ENCODE results near the gene SHISA6.

Gene SHISA6

DNA sequence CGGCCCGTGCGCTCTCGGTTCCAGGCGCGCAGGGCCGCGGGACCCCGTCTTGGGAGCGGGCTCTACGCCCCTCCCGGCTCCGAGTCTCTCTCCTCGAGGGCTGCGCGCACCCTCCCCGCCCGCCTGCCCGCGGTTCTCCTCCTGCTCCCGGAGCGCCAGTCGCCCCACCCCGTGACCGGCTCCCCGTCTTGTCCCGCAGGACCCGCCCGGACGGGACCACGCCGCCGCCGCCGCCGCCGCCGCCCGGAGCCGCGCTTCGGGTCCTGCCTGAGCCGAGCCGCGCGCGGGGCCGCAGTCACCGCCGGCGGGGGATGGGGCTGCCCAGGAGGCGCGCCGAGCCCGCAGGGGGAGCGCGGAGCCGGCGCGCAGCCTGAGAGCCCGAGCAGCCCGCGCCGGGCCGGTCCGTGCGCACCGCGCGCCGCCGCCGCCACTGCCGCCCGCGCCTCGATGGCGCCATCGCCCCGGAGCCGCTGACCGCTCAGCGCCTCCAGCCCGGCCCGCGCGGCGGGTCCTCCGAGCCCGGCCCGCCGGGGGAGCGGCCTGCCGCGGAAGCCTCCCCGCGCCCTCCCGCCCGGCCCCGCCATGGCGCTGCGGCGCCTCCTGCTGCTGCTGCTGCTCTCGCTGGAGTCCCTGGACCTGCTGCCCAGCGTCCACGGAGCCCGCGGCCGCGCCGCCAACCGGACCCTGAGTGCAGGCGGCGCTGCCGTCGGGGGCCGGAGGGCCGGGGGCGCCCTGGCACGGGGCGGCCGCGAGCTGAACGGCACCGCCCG, at the start of gene SHISA6:
Gene SHISA6 (plus strand): TSS at position 373 of the 770 bp plus-strand sequence.
- no peak for DNase-seq

GRCh38 chr17:11195801-11196200, 45.2 kb upstream of the SHISA6 start:
- no peak for DNase-seq

GRCh38 chr17:11204991-11205390, 36.0 kb upstream of the SHISA6 start:
- DNase-seq, result no peak

DNA sequence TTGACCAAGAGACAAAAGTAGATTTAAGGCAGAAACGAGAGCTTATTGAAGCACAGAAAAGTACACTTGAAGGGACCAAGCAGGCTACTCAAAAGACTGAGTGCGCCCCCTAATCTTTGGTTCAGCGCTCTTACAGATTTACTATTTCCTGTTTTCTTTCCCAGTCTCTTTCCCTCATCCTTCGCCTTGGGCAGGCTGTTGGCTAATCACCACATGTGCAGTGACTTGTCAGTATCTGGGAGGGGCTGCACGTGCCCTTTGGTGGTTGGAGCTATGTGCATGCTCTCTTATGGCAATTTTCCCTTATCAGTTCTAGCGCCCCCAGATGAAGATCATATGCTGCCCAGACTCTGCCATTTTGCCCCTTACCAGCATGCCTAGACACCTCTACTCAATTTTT, 35.4 kb upstream of the SHISA6 start:
- no peak for DNase-seq

DNA sequence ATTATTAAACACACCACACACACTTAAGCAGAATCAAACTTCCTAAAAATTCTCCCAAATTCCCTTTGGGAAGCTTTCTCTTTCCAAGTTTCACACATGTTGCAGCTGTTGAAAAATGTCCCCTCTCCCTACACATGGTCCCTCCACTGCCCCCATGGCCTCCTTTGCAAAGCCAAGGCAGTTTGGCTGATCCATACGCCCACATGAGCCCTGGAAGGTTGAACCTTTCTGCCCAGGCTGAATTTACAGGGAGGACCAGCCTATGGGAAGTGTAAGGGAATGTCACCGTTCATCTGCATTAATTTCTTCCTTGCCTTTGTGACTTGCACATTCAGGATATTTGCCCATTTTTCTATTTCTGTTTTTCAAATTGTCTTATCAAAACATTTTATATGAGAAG, 31.1 kb upstream of the SHISA6 start:
- DNase-seq, result no peak

GRCh38 chr17:11212792-11213191, 28.2 kb upstream of the SHISA6 start:
- DNase-seq, result no peak

DNA sequence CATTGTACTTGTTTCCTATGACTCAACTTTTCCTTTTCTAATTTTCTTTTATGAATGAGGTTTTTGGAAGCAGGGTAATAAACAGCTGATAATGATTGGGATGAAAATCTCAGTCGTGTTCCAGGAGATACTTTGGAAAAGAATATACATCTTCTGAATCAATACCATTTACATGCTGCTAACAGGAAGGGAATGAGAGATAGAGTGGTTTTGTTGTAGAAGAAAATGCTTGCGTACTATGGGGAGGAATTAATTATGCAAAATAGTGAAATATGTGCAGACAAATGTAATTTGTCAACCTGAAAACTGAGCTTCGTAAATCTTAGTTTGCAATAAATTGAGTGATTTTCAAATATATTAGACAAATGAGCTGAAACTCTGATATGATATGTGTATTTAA, 24.0 kb upstream of the SHISA6 start:
- DNase-seq, result no peak

GRCh38 chr17:11221196-11221595, 19.8 kb upstream of the SHISA6 start:
- no peak for DNase-seq

DNA sequence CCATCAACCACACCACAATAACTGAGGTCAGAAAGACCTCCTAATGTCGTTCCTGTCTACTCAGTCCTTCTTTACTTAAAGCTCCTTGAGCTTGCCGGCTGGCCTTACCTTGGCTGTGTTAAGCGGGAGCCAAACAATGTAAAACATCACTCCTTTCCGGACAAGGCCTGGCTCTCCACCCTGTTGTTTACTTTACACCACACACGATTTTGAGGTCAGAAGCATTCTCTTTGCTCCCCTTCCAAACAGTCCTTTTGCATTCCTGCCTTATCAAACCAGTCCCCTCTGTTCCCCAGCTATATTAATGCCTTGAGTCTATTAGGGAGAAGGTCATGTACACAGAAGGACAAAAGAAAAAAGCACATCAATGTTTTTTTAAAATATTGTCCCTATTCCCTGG, 19.3 kb upstream of the SHISA6 start:
- no peak for DNase-seq

DNA sequence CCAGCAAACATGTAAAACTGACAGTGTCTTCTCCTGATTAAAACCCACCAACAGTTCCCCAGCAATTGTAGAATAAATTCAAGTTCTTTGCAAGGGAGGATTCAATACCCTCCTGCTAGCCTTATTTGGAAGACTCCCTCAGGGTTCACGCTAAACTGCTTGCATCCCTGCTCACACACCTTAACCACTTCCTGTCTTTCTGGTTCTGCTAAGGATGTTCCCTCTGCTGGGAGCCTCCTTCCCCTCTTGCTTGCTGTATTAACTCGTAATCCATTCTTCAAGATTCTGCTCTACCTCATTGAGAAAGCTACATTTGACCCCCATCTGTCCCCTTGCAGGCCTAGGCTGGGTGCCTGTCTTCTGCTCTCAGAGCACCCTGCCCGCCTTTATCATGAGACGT, 2.3 kb upstream of the SHISA6 start:
- DNase-seq, result no peak

GRCh38 chr17:11239379-11239970, 1.5 kb upstream of the SHISA6 start:
- no peak for DNase-seq

GRCh38 chr17:11240041-11240840, 772 bp upstream of the SHISA6 start:
- no peak for DNase-seq

DNA sequence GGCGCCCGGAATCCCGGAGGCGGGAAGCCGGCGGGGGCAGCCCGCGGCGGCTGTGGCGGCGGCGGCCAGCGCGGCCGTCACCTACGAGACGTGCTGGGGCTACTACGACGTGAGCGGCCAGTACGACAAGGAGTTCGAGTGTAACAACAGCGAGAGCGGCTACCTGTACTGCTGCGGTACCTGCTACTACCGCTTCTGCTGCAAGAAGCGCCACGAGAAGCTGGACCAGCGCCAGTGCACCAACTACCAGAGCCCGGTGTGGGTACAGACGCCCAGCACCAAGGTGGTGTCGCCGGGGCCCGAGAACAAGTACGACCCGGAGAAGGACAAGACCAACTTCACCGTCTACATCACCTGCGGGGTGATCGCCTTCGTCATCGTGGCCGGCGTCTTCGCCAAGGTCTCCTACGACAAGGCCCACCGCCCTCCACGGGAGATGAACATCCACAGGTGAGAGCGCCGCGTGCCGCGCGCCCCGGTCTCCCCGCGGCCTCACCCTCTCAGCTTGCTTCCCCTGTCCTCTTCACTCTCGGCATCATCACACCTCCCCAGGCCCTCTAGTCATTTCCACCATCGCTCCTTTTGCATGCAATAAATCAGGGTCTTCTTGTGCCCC, 706 bp downstream of the SHISA6 start:
- DNase-seq, result no peak

DNA sequence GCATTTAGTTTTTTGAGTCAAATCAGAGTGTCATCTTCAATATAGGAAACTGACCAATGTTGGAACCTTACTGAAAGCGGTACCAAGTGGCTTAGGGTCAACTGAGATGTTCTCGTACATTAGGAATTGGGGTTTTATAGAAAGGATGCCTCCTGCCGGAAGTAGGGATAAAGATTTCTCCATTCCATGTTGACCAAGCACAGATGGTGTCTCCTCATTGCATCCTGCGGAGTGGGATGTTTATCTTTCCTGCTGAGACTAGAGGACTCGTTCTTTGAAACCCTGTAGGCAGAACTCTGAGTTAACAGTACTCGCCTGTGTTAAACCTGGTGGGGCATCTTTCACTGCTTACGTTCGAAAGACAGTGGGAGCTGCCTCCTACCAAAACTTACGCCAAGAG, 1.4 kb downstream of the SHISA6 start:
- DNase-seq, result no peak

- no peak for DNase-seq
These were observed 3.8 kb downstream of the SHISA6 start for GRCh38 chr17:11244776-11245175.

DNA sequence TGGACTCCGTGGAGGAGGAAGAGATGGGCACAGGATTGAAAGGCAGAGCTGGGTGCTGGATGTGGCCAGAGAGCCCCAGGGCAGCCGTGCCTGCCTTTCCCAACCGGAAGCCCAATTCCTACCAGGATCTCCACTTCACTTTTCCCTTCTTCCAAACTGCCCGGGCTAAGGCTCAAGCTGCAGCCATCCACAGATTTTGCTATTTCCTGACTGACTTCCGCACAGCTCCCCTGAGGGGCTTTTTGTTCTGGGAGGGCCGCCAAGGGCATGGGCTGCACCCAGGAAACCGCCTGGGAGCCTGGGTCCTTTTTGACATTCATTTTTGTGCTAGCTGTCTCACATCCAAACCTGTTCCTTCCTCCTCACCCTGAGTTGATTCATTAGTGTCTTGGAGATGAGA, 4.2 kb downstream of the SHISA6 start:
- no peak for DNase-seq

DNA sequence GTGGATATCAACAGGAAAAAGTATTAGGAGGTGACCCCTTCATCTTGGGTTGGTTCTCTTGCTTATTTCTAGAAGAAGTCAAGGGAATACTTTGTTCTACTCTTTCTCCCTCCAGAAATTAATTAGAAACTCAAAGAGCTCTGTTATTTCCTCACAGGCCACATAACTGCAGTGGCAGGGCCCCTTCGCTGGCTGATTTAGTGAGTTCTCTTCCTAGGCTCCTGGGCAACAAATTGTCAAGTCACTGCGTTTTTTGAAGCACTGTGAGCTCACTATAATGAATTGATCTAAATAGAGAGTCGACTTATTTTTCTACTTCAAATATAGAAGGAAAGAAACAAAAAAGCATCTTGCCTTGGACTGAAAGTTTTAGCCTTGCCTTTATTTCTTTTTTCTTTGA, 4.8 kb downstream of the SHISA6 start:
- DNase-seq, result no peak

DNA sequence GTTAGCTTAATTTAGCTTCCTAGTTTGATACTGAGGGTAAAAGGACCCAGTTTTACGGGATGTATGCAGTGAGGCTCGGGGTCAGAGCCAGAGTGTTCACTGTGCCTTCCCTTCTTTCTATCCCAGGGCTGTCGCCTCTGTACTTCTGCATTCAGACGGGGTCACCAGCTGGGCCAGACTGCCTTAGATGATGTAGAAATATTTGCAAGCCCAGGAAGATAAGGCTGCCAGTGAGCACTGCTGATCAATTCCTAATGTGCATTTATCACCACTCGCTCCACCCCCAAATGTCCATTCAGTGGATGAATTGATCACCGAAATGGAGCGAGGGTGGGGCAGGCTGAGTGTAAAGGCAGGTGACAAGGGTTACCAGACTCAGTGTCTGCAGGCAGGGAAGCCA, 9.1 kb downstream of the SHISA6 start:
- DNase-seq, result no peak

- DNase-seq, result no peak
These were observed 10.6 kb downstream of the SHISA6 start for GRCh38 chr17:11251561-11252107.

DNA sequence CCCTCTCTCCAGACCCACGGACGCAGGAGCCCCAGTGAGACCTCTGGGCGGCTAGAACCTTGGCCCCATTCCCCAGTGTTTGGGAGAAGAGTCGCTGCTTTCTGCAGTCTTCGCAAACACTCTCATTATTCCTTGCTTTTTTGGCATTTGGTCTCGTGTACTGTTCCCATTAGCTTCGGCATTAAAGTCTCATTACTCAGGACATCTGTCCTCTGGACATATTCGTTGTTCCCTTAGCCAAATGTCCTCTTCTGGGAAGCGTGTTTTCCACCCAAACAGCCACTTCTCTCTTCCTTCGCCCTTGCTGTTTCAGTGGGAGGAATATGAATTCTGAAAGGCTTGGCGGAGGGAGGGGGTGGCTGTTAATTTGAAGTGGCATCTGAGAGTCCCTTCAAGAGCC, 11.1 kb downstream of the SHISA6 start:
- no peak for DNase-seq

- DNase-seq, result no peak
These were observed 15.9 kb downstream of the SHISA6 start for GRCh38 chr17:11256877-11257276.

DNA sequence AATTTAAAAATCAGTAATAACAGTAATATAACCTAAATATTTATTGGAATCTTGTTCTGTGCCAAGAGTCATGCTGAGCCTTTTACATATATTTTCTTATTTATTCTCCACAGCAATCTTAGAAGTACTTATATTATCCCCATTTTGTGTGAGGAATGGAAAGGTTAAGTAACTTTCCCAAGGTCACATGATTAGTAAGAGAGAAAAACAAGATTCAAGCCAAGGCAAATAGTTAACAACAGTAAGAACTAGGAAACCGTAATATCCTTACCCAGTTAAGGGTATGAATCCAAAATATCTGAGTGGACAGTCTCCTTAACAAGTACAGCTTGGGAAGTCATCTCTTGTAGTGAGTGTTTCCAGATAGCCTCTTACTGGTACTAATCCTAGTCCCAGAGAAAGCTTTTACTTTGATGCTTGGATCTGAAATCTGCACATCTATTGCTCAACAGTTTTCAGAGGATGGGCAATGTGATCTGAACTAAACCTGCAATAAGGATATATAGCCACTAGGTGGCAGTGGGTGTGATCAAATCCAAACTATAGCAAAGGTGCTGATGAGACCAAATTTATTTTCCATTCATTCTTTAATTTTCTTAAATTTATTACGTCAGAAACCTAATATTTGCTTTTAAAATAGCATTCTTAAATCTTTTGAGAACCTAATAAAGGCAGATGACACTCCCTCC, 23.3 kb downstream of the SHISA6 start:
- DNase-seq, result no peak
